GM18873 (cell line): ENCODE results near the gene DAPK2.

Experiments
- ATAC-seq: cut with Tn5 transposase; IDR thresholded peaks from one replicate; pipeline ENCODE4 v1.9.1; 2021; ENCODE audit warnings: mild to moderate bottlenecking, moderate library complexity, moderate number of reproducible peaks; ENCODE audit not compliant: unreplicated experiment, low FRiP score

DAPK2 gene

DNA sequence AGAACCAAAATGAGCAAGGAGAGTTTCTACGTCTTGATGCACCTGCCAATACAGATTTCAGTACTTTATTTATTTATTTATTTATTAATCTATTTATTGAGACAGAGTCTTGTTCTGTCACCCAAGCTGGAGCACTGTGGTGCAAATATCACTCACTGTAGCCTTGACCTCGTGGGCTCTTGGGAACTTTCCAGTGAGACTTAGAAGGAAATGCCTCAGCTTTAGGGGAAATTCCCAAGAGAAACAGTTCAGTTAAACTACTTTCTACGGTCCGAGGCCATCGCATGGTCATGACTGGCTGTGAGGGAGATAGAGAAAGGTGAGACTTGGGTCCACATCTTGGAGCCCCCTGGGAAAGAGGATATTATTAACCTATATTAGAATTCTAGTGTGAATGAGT is 165.5 kb downstream of the DAPK2 start:
- no peak for ATAC-seq

DNA sequence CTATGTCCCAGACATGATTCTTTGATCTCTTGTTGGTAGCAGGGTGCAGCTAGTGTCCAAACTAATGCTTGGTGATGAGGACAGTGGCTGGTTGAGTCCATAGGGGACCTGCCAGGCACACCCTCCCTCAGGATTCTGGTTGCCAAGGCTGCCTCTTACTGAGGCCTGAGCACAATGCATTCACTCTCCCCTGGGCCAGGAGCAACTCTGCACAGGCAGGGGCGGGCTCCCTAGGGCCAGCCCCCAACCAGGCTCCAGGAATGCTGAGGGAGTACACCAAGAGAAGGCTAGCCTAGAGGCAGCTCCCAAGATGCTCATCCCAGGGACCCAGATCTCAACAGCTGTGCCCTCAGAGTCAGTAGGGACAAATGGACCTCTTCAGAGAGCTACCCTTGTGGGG is 166.3 kb downstream of the DAPK2 start:
- ATAC-seq: no peak

DNA sequence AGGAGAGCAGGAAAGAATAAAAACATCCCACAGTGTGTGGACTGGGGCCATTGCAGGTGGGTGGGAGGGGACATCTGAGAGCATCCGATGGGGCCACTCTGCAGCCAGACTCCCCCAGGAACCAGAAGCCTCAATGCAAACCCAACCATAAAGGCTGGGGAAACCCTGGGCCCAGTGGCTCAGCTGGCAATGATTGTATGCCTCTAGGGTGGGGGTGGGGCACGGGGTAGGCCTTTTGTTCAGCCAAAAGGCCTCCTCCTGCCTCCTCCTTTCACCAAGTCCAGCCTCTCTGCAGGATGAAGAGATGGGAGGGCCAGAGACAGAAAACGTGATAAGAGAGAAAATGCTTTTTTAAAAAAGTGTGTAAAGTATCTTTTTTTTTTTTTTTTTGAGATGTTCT is 167.1 kb downstream of the DAPK2 start:
- no peak for ATAC-seq

DNA sequence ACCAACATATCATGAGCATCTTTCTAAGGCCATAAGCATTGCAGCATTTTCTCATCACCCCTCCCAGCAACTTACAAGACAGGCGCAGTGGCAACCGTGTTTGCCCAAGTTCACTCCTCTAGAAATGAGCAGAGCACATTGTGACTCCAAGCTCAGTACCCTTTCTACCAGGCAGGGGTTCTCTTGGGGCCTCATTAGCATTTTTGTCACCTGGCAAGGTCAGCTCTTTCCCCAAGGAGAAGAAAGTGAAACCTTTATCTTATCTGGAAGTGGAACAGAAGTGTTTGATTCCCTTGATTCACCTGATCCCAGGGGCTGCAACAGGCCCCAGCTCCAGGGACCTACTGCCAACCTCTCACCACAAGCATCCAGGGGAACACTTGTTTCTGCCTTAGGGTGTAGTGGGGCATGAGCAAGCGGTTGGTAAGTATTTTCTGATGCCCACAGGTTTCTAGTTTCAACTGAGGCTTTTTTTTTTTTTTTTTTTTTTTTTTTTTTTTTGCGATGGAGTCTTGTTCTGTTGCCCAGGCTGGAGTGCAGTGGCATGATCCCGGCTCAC is 168.5 kb downstream of the DAPK2 start:
- no peak for ATAC-seq

DNA sequence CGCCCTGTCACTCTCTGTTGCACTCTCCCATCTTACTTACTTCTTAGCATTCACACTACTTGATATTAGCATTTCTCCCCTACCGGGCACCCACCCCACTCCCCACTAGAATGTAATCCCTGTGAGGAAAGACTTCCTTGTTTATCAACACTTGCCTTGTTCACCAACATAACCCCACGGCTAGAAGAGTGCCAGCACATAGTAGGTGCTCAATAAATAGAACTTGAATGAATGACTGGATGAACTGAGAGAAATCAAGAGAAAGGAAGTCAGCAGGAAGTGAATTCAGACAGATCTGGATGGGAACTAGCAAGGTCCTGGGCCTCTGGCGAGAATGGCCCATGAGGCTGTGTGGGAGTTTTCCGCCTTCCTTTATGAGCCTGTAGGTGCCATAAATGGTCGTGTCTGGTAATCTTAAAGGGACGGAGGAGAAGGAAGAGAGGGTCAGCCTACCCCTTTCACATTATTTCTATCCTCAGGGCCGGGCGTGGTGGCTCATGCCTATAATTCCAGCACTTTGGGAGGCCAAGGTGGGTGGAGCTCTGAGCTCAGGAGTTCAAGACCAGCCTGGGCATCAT is 170.1 kb downstream of the DAPK2 start:
- ATAC-seq: no peak

DNA sequence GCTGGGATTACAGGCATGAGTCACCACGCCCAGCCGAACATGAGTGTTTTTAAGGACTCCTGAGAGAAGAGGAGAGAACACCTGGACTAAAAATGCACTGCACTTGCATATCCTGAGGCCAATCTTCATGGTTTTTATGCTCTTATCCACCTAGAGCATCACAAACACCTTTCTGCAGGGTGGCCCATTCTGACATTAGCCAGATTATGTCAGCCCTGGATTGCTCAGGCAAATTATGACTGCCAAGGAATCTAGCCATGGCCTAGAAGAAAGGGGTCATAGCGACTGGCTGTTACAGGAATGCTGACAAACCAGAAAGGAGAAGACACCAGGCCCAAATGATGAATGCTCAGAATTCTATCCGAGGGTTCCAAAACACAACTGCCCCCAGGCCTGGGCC is 171.7 kb downstream of the DAPK2 start:
- no peak for ATAC-seq

DNA sequence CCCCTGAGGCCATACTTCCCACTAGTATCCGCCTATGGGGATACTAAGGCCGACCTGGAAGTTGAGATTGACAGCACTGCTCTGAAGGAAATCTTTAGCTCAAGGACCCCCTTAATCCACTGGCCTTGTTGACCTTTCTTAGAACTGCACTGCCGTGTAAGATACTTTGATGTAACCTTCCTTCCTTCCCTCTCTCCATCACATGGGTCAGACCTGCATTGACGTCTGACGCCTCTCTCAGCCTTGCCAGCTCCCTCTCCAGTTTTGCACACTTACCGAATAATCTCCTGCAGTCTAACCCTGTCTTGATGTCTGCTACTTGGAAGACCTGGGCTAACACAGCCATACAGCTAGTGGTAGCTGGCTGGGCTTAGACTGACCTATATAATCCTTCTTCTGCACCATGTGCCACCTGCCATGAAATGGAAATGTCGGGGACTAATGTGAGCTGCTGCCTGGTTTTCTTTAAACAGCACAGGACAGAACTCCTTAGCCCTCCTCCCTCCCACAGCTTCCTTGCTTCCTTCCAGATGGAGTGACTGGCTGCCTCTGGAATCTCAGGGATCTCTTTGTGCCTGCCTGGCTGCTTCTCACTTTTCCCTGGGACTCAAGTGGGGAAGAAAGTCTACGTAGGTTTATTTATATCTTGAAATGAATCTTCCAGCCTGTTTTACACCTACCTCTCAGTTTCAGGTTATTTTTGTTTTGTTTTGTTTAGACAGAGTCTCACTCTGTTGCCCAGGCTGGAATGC is 173.3 kb downstream of the DAPK2 start:
- ATAC-seq: no peak

DNA sequence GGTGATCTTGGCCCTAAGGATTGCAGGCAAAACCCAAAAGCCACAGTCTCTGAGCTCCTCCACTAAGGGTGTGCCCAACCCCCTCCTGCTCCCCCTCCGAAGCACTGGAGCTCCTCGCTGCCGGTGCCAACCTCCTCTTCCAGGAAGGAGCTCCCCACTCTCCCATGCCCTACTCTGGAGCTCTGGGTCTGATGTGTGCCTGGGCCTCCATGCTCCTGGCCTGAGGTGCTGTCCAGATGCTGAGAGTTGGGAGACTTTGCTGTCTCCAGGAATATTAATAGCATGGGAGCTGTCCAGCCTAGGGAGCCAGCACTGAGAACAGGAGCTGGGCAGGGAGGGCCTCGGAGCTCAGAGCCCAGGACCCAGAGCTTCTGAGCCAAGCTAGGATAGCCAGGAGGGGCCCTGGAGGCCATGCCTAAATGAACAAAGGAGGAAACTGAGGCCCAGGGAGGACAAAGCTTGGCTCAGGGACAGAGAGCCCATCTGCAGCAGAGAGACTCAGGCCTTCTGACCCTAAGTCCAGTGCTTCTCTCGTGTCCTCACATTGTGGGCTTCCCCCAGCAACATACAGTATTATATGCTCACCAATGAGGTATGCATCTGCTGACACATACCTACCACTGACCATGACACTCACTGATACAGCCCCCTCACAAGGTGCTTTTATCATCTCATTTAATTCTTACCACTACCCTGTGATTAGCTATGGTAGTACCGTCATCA is 175.6 kb downstream of the DAPK2 start:
- ATAC-seq: no peak

DNA sequence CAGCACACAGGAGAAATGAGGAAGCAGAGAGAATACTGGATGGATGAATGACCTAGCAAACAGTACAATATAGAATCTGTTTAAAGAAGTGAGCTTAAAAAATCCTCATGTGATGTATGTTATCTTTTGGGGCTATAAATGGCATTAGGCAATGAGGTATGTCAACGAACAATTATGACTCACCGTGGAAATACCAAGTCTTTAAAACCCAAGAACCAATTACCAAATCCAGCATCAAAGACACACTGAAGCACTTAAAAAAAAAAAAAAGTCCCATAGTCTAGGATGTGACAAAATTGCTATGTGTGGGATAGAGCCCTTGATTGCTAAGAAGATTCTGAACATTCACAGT is 176.3 kb downstream of the DAPK2 start:
- ATAC-seq: no peak

DNA sequence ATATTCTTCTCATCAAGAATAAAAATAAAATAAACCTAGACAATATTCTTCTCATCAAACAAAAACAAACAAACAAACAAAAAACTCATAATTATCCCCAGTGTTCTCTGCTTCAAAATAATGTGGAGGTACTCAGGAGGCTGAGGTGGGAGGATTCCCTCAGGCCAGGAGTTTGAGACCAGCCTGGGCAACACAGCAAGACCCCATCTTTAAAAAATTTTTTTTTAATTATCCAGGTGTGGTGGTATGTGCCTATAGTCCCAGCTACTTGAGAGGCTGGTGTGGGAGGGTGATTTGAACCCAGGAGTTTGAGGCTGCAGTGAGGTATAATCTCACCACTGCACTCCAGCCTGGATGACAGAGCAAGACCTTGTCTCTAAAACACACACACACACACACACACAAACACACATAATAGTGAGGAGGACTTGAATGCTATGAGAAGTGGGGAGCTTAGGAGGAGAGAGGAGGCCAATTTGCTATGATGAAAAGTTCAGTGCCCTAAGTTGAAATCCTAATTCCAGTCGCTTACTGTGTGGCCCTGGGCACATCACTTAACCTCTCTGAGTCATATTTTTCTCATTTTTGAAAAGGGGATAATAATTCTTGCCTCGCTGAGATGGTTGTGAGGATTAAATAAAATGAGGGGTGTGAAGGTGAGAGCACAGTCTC is 176.8 kb downstream of the DAPK2 start:
- ATAC-seq: no peak

DNA sequence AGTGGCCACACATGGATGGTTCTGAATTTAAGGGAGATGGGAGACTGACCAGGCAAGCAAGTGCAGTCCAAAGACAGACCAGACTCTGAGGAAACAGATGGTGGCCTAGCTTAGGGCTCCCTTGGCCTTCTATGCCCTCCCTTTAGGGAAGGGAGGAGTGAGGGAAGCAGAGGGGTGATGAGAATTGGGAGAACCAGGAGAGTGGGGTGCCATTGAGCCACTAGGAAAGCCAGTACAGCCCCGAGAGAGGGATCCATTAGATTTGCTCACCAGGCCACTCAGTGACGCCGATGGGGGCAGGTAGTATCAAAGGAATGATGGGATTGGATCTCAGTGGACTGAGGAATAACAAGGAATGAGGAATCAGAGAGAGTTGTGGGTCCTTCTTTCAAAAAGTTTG is 182.1 kb downstream of the DAPK2 start:
- ATAC-seq: no peak

DNA sequence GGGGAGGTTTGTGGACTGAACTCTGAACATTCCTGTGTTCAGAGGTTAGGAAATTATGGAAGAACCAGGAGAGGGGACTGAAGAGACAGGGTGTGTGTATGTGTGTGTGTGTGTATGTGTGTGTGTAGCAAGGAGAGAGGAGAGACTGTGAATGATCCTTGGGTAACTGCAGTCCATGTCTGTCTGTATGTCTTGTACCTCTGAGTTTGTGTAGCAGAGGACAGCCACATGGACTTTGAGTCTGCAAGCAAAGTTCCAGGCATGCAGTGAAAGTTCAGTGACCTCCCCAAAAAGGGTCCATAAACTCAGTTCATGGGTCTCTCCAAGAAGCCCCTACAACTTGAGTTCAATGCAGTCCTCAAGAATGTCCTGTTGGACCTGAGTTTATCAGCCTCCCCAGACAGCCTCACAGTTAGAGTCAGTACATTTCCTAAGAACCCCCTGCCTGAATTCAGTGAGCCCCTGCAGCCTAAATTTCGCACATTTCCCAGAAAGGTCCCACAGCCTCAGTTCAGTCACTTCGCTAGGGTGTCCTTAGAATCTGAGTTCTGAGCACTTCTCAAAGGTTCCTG is 184.3 kb downstream of the DAPK2 start:
- no peak for ATAC-seq

DNA sequence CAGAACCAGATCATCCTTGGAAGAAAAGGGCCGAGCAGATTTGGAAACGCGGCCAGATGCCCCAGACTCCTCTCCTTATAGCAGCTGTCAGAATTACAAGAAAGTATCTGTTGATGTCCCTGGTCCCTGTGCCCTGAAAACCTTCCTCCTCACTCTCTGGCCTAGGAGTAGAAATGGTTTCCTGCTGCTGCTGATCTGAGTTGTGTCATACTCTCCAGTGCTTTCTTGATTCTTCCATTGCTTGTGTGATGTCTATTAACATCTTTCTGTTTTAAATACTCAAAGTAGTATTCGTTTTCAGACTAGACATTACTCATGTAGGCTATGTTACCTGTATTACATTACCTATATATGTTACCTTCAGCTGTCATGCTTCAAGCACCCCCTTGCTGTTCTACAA is 185.7 kb downstream of the DAPK2 start:
- ATAC-seq: no peak

DNA sequence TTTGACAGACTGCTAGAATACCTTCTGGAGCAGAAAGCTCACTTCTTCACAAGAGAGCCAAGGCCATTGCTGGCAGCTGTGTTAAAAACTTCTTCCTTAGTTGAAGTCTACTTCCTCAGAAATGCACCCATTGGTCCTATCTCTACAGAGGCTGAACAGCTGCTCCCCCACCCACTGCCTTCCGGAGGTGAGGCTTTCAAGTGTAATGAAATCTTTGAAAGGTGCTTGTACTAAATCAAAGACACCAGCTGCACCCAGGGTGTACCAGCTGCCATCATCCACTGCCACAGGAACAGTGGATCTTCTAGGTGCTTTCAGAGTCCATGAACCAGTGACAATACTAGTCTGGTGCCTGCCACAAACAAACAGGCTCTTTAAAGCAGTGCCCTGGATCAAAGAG is 186.1 kb downstream of the DAPK2 start:
- no peak for ATAC-seq

DNA sequence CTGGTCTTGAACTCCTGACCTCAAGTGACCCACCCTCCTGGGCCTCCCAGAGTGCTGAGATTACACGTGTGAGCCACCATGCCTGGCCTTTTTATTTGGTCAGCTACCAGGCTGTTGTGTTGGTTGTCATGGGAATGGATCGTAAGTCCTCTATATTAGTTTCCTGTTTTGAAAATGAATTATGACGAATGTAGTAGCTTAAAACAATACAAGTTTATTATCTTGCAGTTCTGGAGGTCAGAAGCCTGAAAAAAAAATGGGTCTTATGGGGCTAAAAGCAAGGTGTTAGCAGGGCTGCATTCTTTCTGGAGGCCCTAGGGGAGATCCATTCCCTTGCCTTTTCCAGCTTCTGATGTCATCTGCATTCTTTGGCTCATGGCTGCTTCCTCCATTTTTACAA is 187.4 kb downstream of the DAPK2 start:
- no peak for ATAC-seq

DNA sequence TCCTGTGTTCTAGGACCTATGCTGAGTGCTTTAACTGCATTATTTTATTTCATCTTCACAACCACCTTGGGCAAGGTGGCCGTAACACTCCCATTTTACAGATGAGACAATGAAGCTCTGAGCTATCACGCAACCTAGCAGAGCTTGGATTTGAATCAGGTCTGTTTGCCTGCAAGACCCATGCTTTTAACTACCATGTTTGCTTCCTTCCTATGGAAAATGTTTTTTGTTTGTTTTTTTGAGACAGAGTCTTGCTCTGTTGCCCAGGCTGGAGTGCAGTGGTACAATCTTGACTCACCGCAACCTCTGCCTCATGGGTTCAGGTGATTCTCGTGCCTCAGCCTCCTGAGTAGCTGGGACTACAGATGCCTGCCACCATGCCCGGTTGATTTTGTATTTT is 187.8 kb downstream of the DAPK2 start:
- no peak for ATAC-seq

DNA sequence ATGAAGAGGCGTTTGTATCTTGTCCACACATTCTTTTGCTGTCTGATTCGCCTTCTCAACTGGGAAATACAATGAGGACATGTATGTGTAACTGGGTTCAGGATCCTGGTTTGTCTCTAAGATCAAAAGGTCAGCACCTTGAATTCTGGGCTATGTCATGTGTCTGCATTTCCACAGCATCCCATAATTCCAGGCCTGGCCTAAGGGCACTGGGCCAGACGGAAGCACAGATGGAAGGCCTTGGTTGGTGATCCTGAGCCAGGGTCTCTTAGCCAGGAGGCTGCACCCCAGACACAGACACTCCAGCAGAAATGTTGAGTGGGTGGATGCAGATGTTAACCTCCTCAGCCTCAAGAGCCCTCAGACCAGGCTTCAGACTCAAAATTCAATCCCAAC is 188.8 kb downstream of the DAPK2 start:
- no peak for ATAC-seq
